Activated naive CD4-positive, alpha-beta T cell treated with anti-CD3 and anti-CD28 coated beads, Interleukin-2, amount 10 ng/mL, durations not matched to agents 7 days and 5 days (primary cell): Measurements from ENCODE around the gene U2AF2.

Experiments used
- CTCF ChIA-PET: fragments of 350-600 bp; sonication (Branson Sonifier 250); formaldehyde crosslinking; loops from one replicate; lab custom pipeline; 2021; ENCODE audit warnings: antibody characterized with exemption; lab: Charles Lee
- DNase-seq: peaks from one replicate; pipeline ENCODE4 v3.0.0-alpha.2; 2020
- H3K27ac Mint-ChIP-seq: one replicate; pipeline ENCODE4 v1.8.0; 2021; ENCODE audit warnings: mild to moderate bottlenecking, moderate library complexity, mixed read lengths
- H3K27me3 Mint-ChIP-seq: one replicate; pipeline ENCODE4 v1.8.0; 2021; ENCODE audit warnings: mild to moderate bottlenecking, mixed read lengths
- H3K36me3 Mint-ChIP-seq: one replicate; pipeline ENCODE4 v1.8.0; 2021; ENCODE audit warnings: mixed read lengths
- H3K4me1 Mint-ChIP-seq: one replicate; pipeline ENCODE4 v1.8.0; 2021; ENCODE audit warnings: mixed read lengths
- H3K4me3 Mint-ChIP-seq: one replicate; pipeline ENCODE4 v1.8.0; 2021; ENCODE audit warnings: mild to moderate bottlenecking, moderate library complexity, mixed read lengths
- H3K9me3 Mint-ChIP-seq: one replicate; pipeline ENCODE4 v1.8.0; 2021; ENCODE audit warnings: mixed read lengths

Gene U2AF2

DNA sequence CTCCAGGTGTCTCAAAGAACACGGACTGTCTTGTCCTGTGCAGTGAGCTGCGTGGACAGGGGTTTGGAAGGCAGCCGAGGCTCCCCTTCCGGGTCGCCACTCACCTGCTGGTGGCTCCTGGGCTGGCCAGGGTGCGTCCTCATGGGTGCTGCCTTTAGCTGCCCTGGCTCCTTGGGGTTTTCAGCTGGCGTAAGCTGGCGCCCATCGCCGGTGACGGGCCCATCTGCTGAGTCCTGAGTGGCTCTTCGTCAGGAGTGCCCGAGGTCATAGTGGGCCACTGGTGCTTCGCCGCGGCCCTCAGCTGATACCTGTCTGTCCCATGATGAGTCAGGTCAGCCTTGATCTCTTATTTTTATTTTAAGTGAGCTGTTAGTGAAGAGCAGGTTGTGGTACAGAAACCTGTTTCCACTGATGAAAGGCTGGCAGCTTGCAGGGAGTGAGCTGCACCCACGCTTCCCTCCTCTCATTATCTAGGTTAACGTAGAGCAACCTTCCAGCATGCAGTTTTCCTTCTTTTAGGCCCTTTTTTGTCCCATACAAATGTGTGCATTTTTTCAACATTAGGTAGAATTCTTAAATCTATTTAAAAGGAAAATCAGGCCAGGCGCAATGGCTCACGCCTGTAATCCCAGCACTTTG is 38.6 kb downstream of the U2AF2 start:
- no peak for DNase-seq
- H3K27ac Mint-ChIP-seq = no peak overlapping the region
- H3K4me3 Mint-ChIP-seq = no peak overlapping the region
- CTCF ChIA-PET = no interaction called here
- peaks cover 2% of the 10 kb centered on the region for H3K4me1 Mint-ChIP-seq
- no peaks in the 10 kb centered on the region for H3K27me3 Mint-ChIP-seq
- H3K9me3 Mint-ChIP-seq = no peaks in the 10 kb centered on the region
- peaks cover 35% of the 10 kb centered on the region for H3K36me3 Mint-ChIP-seq

DNA sequence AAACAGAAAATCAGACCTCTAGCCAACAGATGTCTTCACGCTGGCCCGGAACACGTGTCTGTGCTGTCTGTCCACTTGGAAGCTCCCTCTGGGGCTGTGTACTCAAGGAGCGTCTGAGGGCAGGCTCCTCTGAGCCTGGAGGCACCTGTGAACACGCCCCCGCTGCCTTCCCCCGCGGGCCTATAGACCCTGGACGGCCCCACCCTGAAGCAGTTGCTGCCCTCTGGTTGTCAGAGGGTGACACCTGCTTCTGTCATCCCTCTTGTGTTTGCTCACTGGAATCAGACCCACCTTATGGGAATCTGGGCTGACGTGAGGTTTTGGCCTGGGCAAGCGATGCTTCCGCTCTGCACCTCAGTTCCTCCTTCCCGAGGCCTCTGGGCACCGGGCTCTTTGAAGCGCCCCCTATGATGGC is 39.4 kb downstream of the U2AF2 start:
- DNase-seq = no peak
- Mint-ChIP-seq H3K9me3 (no peaks in the 10 kb centered on the region), H3K27ac (no peak overlapping the region), H3K4me3 (no peak overlapping the region), H3K4me1 (no peaks in the 10 kb centered on the region), H3K36me3 (peaks cover 32% of the 10 kb centered on the region), H3K27me3 (no peaks in the 10 kb centered on the region)
- CTCF ChIA-PET = no interaction called here

DNA sequence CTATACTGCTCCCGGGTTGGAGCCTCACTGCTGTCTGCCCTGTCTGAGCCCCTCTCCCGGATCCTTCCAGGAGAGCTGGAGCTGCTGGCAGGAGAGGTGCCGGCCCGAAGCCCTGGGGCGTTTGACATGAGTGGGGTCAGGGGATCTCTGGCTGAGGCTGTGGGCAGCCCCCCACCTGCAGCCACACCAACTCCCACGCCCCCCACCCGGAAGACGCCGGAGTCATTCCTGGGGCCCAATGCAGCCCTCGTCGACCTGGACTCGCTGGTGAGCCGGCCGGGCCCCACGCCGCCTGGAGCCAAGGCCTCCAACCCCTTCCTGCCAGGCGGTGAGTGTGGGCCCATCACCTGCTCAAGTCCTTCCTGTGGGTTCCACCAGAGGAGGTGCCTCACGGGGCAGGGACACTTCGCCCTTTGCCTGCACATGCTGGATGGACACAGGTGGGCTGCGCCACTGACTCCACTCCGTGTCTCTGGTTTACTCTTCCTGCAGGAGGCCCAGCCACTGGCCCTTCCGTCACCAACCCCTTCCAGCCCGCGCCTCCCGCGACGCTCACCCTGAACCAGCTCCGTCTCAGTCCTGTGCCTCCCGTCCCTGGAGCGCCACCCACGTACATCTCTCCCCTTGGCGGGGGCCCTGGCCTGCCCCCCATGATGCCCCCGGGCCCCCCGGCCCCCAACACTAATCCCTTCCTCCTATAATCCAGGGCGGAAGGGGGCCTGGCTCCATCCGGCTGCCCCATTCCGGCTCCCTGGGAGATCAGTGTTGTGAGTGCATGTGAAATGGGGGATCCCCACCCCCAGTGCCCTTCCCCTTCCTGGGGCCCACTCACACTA is 40.0 kb downstream of the U2AF2 start:
- H3K4me3 Mint-ChIP-seq = no peak overlapping the region

DNA sequence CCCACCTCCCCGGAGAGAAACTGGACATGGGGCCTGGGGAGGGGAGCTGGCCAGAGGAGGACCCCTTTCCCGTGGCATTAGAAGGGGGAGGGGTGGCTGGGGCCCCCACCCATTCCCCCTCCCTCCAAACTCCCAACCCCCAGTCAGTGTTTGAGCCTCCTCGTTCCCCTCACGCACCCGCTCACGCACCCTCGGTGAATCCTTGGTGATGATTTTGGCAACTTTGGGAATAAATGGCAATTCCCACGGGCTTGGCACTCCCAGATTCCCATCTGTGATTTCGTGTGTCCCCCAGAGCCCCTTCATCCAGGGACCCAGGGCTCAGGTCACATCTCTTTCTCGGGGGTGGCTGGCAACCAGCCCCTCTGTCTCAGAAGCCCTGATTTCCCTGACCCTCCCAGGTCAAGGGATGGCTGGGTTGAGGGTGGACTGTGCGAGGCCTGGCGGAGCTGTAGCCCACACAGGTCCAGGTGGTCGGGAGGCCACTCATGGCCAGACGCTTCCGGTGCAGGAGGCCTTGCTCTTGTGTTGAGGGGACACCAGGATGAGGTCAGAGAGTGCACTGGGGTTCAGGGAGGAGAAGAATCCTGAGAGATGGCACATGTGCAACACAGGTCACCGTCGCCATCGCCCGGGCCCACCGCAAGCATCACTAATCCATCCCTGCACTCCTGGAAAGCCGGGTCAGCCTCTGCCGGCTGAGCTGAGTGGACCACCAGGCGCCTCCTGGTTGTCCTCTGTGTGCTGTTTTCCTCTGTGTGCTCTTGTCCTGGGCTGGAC is 40.9 kb downstream of the U2AF2 start:
- CTCF ChIA-PET = no interaction called here
- H3K4me3 Mint-ChIP-seq = no peak overlapping the region
- H3K27me3 Mint-ChIP-seq = no peaks in the 10 kb centered on the region
- H3K27ac Mint-ChIP-seq = no peak overlapping the region
- peaks cover 28% of the 10 kb centered on the region for H3K36me3 Mint-ChIP-seq
- no peaks in the 10 kb centered on the region for H3K9me3 Mint-ChIP-seq
- H3K4me1 Mint-ChIP-seq = no peaks in the 10 kb centered on the region
- DNase-seq = no peak

More for the DNA sequence above, 40.0 kb downstream of the U2AF2 start:
- Mint-ChIP-seq H3K27ac (no peak overlapping the region), H3K9me3 (no peaks in the 10 kb centered on the region), H3K27me3 (no peaks in the 10 kb centered on the region), H3K4me1 (no peaks in the 10 kb centered on the region), H3K36me3 (peaks cover 27% of the 10 kb centered on the region)
- DNase-seq = no peak
- CTCF ChIA-PET = no interaction called here

DNA sequence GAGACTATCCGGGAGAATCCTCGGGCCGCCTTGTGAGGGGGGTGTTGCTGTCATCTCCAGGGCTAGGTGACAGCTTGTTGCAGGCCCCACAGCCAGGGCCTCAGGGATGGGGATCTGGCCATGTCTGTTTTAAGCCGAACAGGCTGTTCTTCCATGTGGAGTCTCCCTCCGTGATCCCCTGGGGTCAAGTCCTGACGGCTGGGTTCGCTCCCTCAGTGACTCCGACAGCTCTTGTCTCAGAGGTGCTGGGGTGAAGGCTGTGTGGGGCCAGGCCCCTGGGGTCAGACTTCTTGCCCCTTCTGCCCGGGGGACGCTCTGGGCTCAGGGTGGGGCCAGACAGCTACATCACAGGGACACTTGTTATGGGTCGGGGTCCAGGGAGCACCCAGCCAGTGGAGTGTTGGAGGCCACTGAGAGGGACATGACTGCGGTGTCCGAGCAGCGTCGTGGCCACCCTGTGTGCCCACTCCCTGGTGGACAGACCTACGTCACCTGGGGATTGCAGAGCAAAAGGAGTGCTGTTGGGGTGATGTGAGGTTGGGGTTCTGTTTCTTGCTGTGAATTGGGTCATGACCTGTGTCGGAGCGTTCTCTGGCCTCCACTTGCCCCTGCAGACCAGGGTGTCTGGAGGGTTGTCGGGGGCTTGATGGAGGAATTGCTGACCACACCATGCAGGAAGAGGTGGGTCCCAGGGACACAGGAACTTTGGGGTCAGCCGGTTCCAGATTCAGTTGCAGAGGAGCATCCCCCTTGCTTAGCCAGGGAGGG is 41.6 kb downstream of the U2AF2 start:
- CTCF ChIA-PET = no interaction called here

DNA sequence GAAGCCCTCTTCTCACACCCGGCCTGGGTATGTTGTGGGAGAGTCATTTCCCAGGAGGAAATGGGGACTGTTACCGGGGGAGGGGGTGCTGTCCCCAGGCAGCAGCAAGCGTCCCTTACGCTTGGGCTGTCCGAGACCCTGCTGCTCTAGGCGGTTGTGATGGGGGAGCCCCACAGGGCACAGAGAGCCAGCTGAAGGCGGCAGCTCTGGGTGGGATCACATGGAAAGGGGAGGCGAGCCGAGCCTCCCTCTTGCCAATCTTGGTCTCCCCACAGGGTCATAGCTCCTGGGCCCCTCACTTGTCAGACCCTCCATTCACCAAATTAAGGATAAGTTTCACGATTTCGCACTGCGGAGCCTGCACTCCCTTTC is 42.2 kb downstream of the U2AF2 start:
- Mint-ChIP-seq H3K9me3 (no peaks in the 10 kb centered on the region), H3K4me3 (no peak overlapping the region), H3K27ac (no peak overlapping the region)

More for the DNA sequence above, 41.6 kb downstream of the U2AF2 start:
- no peaks in the 10 kb centered on the region for H3K4me1 Mint-ChIP-seq
- H3K27ac Mint-ChIP-seq = no peak overlapping the region
- H3K4me3 Mint-ChIP-seq = no peak overlapping the region
- H3K27me3 Mint-ChIP-seq = no peaks in the 10 kb centered on the region
- H3K36me3 Mint-ChIP-seq = peaks cover 24% of the 10 kb centered on the region
- no peak for DNase-seq
- no peaks in the 10 kb centered on the region for H3K9me3 Mint-ChIP-seq

DNA sequence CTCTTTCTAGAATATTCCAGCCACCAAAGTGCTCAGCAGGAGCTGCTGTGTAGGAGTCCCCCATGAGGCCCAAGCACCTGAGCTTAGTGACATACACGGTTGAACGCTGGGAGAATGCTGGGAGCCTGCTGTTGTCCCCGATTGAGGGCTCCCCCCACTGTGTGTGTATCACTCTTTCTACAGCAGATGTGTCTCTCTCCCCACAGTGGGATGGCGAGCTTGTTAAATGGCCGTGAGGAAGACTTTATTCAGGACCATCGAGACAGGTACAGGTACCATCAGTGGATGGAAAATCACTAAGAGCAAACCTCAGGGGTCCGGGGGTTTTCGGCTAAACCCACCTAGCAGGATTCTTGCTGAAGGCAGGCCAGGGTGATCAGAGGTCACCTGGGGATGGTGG is 42.9 kb downstream of the U2AF2 start:
- Mint-ChIP-seq H3K9me3 (no peaks in the 10 kb centered on the region), H3K4me1 (no peaks in the 10 kb centered on the region), H3K4me3 (no peak overlapping the region), H3K36me3 (peaks cover 24% of the 10 kb centered on the region), H3K27me3 (no peaks in the 10 kb centered on the region), H3K27ac (no peak overlapping the region)
- CTCF ChIA-PET = no interaction called here
- DNase-seq = no peak

More for the DNA sequence above, 42.2 kb downstream of the U2AF2 start:
- DNase-seq = no peak
- no peaks in the 10 kb centered on the region for H3K4me1 Mint-ChIP-seq
- CTCF ChIA-PET = no interaction called here
- H3K36me3 Mint-ChIP-seq = peaks cover 24% of the 10 kb centered on the region
- H3K27me3 Mint-ChIP-seq = no peaks in the 10 kb centered on the region

DNA sequence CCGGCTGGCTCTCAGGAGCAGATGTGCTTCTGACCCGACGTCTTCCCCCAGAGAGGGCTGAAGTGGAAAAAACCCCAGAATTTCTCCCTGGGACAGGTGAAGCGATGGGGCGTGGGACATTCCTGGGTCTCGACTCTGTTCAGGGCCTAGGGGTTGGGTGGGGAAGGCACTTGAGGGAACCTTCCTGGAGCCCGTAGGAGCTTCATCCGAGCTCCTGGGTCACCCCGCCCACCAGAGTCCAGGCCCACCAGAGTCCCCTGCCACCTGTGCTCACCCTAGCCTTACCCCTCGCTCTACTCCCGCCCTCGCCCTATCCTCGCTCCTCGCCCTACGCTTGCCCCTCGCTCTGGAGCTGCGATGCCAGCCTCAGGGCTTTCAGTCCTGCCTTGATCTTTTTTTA is 43.4 kb downstream of the U2AF2 start:
- Mint-ChIP-seq H3K9me3 (no peaks in the 10 kb centered on the region), H3K4me3 (no peak overlapping the region), H3K4me1 (no peaks in the 10 kb centered on the region), H3K27me3 (no peaks in the 10 kb centered on the region), H3K27ac (peak overlapping the region; percentile 38), H3K36me3 (peaks cover 22% of the 10 kb centered on the region)
- no peak for DNase-seq
- CTCF ChIA-PET = no interaction called here

DNA sequence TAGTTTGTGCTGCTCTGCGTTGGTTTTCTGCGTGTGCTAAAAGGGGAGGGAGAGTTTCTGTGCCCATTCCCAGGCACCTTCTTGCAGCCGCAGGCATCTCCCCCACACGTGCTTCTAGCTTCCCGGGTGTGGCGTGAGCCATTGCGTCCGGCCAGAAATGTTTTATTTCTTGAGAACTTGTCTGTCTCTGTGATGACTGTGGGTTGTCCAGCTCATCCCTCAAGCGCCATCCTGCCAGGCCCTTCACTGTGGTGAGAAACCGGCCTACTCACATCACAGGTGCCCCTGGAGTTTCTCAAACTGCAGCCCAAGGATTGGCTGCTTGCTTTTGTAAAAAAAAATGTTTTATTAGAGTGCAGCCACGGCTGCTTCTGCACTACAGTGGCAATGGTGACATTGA is 44.4 kb downstream of the U2AF2 start:
- Mint-ChIP-seq H3K4me3 (no peak overlapping the region), H3K36me3 (peaks cover 23% of the 10 kb centered on the region)
- CTCF ChIA-PET = no interaction called here

DNA sequence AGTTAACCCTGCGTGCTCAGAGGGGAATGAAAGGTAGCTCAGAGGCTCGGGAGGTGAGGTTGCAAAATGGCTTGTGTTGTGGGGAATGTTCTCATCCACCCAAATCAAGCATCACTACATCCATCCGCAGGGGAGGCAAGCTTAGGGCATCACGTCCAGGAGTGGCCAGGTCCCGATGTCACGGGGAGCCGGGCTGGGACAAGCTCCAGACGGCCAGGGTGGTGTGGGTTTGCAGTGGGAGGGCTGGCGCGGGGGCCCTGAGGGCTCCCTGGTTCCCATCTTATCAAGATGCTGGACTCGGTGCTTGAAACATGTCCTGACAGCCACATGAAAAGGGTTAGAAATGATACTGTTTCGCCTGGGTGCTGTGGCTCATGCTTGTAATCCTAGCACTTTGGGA is 46.0 kb downstream of the U2AF2 start:
- no peaks in the 10 kb centered on the region for H3K27me3 Mint-ChIP-seq

More for the DNA sequence above, 44.4 kb downstream of the U2AF2 start:
- DNase-seq = no peak
- H3K4me1 Mint-ChIP-seq = no peaks in the 10 kb centered on the region
- H3K27ac Mint-ChIP-seq = no peak overlapping the region
- H3K9me3 Mint-ChIP-seq = no peaks in the 10 kb centered on the region
- no peaks in the 10 kb centered on the region for H3K27me3 Mint-ChIP-seq

DNA sequence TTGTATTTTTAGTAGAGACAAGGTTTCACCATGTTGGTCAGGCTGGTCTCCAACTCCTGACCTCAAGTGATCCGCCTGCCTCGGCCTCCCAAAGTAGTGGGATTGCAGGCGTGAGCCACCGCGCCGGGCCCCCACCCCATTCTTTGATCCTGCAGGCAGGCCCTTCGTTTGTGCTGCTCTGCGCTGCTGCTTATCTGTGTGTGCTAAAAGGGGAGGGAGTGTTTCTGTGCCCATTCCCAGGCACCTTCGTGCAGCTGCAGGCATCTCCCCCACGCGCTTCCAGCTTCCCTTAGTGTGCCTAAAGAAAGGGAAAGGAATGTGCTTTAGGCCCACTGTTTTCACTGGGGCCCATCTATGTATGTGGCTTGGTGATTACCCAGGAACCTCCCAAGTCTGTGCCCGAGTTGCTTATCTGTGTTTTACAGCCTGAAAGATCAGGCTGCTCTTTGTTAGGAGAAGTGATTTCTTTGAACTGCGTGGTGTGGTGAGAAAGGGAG is 47.3 kb downstream of the U2AF2 start:
- H3K4me1 Mint-ChIP-seq = no peaks in the 10 kb centered on the region
- H3K27me3 Mint-ChIP-seq = no peaks in the 10 kb centered on the region
- H3K27ac Mint-ChIP-seq = no peak overlapping the region
- no peak for DNase-seq
- H3K36me3 Mint-ChIP-seq = peaks cover 25% of the 10 kb centered on the region
- H3K9me3 Mint-ChIP-seq = no peaks in the 10 kb centered on the region
- no peak overlapping the region for H3K4me3 Mint-ChIP-seq
- CTCF ChIA-PET = interaction anchor here (1.2 kb wide), 1 partner anchor 45 kb away, joined by 3 read pairs; no protein-coding TSS in a partner anchor

More for the DNA sequence above, 46.0 kb downstream of the U2AF2 start:
- CTCF ChIA-PET = no interaction called here
- H3K9me3 Mint-ChIP-seq = no peaks in the 10 kb centered on the region
- DNase-seq = no peak
- no peak overlapping the region for H3K4me3 Mint-ChIP-seq
- no peaks in the 10 kb centered on the region for H3K4me1 Mint-ChIP-seq
- H3K27ac Mint-ChIP-seq = no peak overlapping the region
- peaks cover 26% of the 10 kb centered on the region for H3K36me3 Mint-ChIP-seq

DNA sequence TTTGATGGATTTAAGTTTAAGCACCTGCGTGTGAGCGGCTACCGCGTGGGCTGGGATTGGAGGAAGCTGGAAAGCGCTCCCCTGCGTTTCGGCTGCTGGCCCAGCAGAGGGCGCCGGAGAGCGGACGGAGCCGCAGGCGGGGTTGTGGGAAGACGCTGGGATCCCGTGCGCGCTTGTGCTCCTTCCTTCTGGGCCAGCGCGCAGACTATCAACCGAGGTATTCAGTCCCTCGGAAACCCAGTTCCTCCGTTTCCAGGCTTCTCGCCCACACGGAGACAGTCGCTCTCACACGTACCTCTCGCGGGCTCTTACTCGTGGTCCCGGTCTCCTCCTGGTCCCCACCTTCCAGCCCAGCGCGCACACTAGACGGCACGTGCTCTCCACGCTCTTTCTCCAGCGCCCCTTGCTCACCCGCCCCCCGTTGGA is 49.0 kb downstream of the U2AF2 start:
- peak; percentile 57 for DNase-seq
- H3K9me3 Mint-ChIP-seq = no peaks in the 10 kb centered on the region
- CTCF ChIA-PET = no interaction called here
- H3K27me3 Mint-ChIP-seq = no peaks in the 10 kb centered on the region
- no peak overlapping the region for H3K4me3 Mint-ChIP-seq
- no peak overlapping the region for H3K27ac Mint-ChIP-seq
- peaks cover 21% of the 10 kb centered on the region for H3K36me3 Mint-ChIP-seq
- H3K4me1 Mint-ChIP-seq = no peaks in the 10 kb centered on the region

DNA sequence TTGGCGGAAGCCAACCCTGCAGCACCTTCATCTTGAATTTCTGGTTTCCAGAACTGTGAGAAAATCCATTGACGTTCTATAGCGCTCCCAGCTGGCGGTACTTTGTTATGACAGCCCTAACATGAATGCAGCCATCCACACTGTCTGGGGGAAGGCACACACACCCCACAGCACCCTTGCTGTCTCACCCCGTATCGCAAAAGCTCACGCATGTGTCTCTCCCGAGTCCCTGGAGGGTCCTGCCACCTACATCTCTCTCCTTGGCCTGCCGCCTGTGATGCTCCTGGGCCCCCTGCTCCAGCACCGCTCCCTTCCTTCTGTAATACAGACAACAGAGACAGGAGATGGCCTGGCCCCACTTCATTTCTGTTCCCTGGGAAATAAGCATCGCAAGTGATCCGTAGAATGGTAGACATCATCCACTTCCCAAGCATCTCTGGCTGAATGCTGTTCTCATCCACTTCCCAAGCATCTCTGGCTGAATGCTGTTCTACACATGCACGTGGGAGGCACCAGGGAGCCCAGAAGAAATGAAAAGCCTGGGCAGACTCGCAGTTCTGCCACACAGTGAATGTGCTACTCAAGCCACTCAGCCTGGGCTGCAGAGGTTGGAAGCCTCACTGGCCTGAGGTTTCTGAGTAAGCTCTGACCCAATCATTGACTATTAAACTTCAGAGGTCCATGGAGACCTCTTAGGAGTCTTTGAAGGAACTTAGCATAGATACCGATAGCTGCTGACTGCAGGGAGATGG is 49.8 kb downstream of the U2AF2 start:
- Mint-ChIP-seq H3K9me3 (no peaks in the 10 kb centered on the region), H3K4me3 (no peak overlapping the region), H3K4me1 (no peaks in the 10 kb centered on the region), H3K36me3 (peaks cover 21% of the 10 kb centered on the region), H3K27me3 (no peaks in the 10 kb centered on the region), H3K27ac (no peak overlapping the region)
- CTCF ChIA-PET = no interaction called here
- DNase-seq = peak; percentile 26
